HepG2 (cell line): ENCODE measurements around the gene CPT1C. TPM values are rescaled to one million over a fixed set of nuclear protein-coding genes. Genes with fewer than 3 reads are reported as not detected.
A peak's percentile ranks its signal among the peaks of the same experiment; 100 is the strongest.

Experiments used
- CAMTA2 ChIP-seq: sonication (generic); formaldehyde crosslinking; IDR thresholded peaks from 2 replicates; pipeline ENCODE4 v1.4.0; 2020; ENCODE audit warnings: mild to moderate bottlenecking, missing genetic modification reagents, borderline replicate concordance
- ETS1 ChIP-seq: sonication (generic); formaldehyde crosslinking; IDR thresholded peaks from 2 replicates; pipeline ENCODE4 v1.4.0; 2020; ENCODE audit warnings: missing genetic modification reagents
- NR2F1 ChIP-seq, 2 experiments: fragments of 450-650 bp in 1 of 2; formaldehyde crosslinking in 1 of 2; IDR thresholded peaks; 2 replicates each; pipeline versions ENCODE4 v1.5.0 to v1.6.1; 2016 to 2020; ENCODE audit warnings: mild to moderate bottlenecking in 1 of 2, missing compliant biosample characterization in 1 of 2, missing genetic modification reagents in 1 of 2, moderate library complexity in 1 of 2
- PRPF4 ChIP-seq: fragments of 200-400 bp; formaldehyde crosslinking; IDR thresholded peaks from 2 replicates; pipeline ENCODE4 v1.6.1; 2016; ENCODE audit warnings: low read length, low read depth; ENCODE audit not compliant: poor library complexity, severe bottlenecking
- RXRB ChIP-seq: IDR thresholded peaks from 2 replicates; pipeline ENCODE4 v1.6.1; 2016; ENCODE audit warnings: borderline replicate concordance, missing genetic modification reagents, missing compliant biosample characterization
- SOX13 ChIP-seq, 3 experiments: fragments of 450-650 bp in 1 of 3; sonication (generic) in 1 of 3; formaldehyde crosslinking in 1 of 3; IDR thresholded peaks in 2 of 3; conservative IDR thresholded peaks in 1 of 3; 2 replicates each; pipeline versions ENCODE4 v1.5.0 to v1.6.1; 2016 to 2020; ENCODE audit warnings: antibody characterized with exemption in 1 of 3, mild to moderate bottlenecking in 1 of 3, missing compliant biosample characterization in 1 of 3, missing genetic modification reagents in 1 of 3, moderate library complexity in 1 of 3
- TARDBP ChIP-seq: sonication (generic); formaldehyde crosslinking; IDR thresholded peaks from 2 replicates; pipeline ENCODE4 v1.8.0; 2022; ENCODE audit warnings: mild to moderate bottlenecking, missing genetic modification reagents
- ZIK1 ChIP-seq: sonication (generic); formaldehyde crosslinking; IDR thresholded peaks from 2 replicates; pipeline ENCODE4 v1.5.0; 2020; ENCODE audit warnings: mild to moderate bottlenecking, low read depth, missing genetic modification reagents, borderline replicate concordance
- ZNF414 ChIP-seq: sonication (generic); formaldehyde crosslinking; IDR thresholded peaks from 2 replicates; pipeline ENCODE4 v1.5.0; 2020; ENCODE audit warnings: missing genetic modification reagents
- ZNF530 ChIP-seq: sonication (generic); formaldehyde crosslinking; IDR thresholded peaks from 2 replicates; pipeline ENCODE4 v1.5.0; 2020; ENCODE audit warnings: low read depth, mild to moderate bottlenecking, missing genetic modification reagents
- ZNF570 ChIP-seq: sonication (generic); formaldehyde crosslinking; IDR thresholded peaks from 2 replicates; pipeline ENCODE4 v1.4.0; 2020; ENCODE audit warnings: mild to moderate bottlenecking, missing genetic modification reagents, borderline replicate concordance
- ZNF674 ChIP-seq: sonication (generic); formaldehyde crosslinking; IDR thresholded peaks from 2 replicates; pipeline ENCODE4 v1.5.0; 2020; ENCODE audit warnings: low read depth, mild to moderate bottlenecking, missing genetic modification reagents
- polyA plus RNA-seq, 8 experiments: library from polyadenylated mRNA; depleted of rRNA in 3 of 8; stranded (reverse) in 7 of 8; unstranded in 1 of 8; fragments of >200 nt; fragmentation: Illumina TruSeq in 4 of 8; extraction: Trizol in 4 of 8; gene quantifications; 2 replicates each; pipeline versions ENCODE4 v1.2.1 to v1.2.3, GENCODE V29; 2011 to 2016; ENCODE audit warnings: low read depth in 4 of 8, missing spikeins in 1 of 8, mixed read lengths in 1 of 8; ENCODE audit not compliant: insufficient read depth in 1 of 8
- total RNA-seq, 5 experiments: library from RNA; depleted of rRNA; stranded (reverse); fragments of >200 nt; fragmentation: Illumina TruSeq; extraction: Trizol; gene quantifications; 2 replicates each; pipeline ENCODE4 v1.2.3, GENCODE V29; 2016; ENCODE audit warnings: low read depth in 1 of 5
- TF ChIP-seq, protein P1 (sequence below): sonication (generic); formaldehyde crosslinking; IDR thresholded peaks from 2 replicates; pipeline ENCODE4 v1.4.0; 2020; ENCODE audit warnings: missing genetic modification reagents
- TF ChIP-seq, protein P2 (sequence below): sonication (generic); formaldehyde crosslinking; IDR thresholded peaks from 2 replicates; pipeline ENCODE4 v1.4.0; 2020; ENCODE audit warnings: low read depth, mild to moderate bottlenecking, missing genetic modification reagents
- TF ChIP-seq, protein P3 (sequence below): IDR thresholded peaks from 2 replicates; pipeline ENCODE4 v1.6.1; 2018; ENCODE audit warnings: missing genetic modification reagents
- TF ChIP-seq, protein P4 (sequence below): sonication (generic); formaldehyde crosslinking; IDR thresholded peaks from 2 replicates; pipeline ENCODE4 v1.5.0; 2020; ENCODE audit warnings: mild to moderate bottlenecking, missing genetic modification reagents
- TF ChIP-seq, protein P5 (sequence below): IDR thresholded peaks from 2 replicates; pipeline ENCODE4 v1.6.1; 2016

Gene CPT1C
- total and polyA plus RNA-seq, 2 of the 13 experiments (the other 11 are each of a cell fraction or from before 2014, with no cell fraction given) = 0.18 TPM; not detected in 1

DNA sequence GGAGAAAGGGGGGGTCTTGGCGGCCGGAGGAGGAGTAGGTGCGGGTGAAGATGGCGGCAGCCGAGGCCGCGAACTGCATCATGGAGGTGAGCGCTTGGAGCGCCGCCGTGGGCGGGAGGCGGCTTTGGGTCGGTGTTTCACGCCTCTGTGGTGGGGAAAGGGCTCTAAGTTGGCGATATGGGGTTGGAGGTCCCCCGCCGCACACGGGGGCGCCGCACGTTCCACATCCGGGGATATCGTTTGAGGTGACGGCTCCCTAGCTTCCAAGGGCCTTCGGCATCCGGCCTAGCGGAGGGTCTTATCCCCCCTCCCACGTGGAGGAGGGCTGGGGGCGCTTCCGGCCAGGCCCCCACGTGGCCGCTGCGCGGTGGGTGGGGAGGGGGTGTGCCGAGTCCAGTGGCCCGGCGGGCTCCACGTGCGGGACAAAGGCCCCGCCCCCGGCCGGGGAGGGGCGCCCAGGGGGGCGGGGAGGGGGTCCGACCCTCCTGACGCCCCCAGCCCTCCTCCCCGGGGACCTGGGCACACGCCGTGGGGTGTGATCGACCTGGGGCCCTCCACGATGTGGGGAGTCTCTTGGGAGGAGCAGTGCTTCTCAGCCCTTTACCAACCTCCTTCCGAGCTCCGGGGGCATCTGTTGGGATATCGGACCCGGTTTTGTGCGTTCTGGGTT, 13.6 kb upstream of the CPT1C start, which contains the start of gene PRMT1 (continued):
- 0 out of 2 replicates have a peak, but pooled peaks have one; percentile 50 for TF ChIP-seq ZNF414 (CRISPR knock-in tag)
- TF ChIP-seq ZNF530 (CRISPR knock-in tag) = no peak
- TF ChIP-seq, protein P1, sequence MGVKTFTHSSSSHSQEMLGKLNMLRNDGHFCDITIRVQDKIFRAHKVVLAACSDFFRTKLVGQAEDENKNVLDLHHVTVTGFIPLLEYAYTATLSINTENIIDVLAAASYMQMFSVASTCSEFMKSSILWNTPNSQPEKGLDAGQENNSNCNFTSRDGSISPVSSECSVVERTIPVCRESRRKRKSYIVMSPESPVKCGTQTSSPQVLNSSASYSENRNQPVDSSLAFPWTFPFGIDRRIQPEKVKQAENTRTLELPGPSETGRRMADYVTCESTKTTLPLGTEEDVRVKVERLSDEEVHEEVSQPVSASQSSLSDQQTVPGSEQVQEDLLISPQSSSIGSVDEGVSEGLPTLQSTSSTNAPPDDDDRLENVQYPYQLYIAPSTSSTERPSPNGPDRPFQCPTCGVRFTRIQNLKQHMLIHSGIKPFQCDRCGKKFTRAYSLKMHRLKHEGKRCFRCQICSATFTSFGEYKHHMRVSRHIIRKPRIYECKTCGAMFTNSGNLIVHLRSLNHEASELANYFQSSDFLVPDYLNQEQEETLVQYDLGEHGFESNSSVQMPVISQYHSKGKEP = no peak
- TF ChIP-seq TARDBP (CRISPR knock-in tag) = peak; percentile 72; the same call in 1 of the 2 replicates
- no peak for TF ChIP-seq ETS1
- TF ChIP-seq, protein P2, sequence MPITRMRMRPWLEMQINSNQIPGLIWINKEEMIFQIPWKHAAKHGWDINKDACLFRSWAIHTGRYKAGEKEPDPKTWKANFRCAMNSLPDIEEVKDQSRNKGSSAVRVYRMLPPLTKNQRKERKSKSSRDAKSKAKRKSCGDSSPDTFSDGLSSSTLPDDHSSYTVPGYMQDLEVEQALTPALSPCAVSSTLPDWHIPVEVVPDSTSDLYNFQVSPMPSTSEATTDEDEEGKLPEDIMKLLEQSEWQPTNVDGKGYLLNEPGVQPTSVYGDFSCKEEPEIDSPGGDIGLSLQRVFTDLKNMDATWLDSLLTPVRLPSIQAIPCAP (CRISPR knock-in tag) = no peak
- TF ChIP-seq, protein P3, sequence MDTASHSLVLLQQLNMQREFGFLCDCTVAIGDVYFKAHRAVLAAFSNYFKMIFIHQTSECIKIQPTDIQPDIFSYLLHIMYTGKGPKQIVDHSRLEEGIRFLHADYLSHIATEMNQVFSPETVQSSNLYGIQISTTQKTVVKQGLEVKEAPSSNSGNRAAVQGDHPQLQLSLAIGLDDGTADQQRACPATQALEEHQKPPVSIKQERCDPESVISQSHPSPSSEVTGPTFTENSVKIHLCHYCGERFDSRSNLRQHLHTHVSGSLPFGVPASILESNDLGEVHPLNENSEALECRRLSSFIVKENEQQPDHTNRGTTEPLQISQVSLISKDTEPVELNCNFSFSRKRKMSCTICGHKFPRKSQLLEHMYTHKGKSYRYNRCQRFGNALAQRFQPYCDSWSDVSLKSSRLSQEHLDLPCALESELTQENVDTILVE = no peak; the same call in 1 of the 2 replicates
- TF ChIP-seq SOX13 (IDR thresholded peaks at IDR 0.05) = no peak
- no peak; a peak in 1 of 4 replicates for TF ChIP-seq SOX13 (CRISPR knock-in tag; conservative IDR thresholded peaks at IDR 0.05 in 1 of 2, IDR thresholded peaks at IDR 0.05 in 1 of 2)
- TF ChIP-seq RXRB (CRISPR knock-in tag) = no peak
- no peak for TF ChIP-seq PRPF4
- no peak for TF ChIP-seq ZIK1
- TF ChIP-seq ZNF570 (CRISPR knock-in tag) = no peak
- TF ChIP-seq ZNF674 = no peak
- TF ChIP-seq, protein P4, sequence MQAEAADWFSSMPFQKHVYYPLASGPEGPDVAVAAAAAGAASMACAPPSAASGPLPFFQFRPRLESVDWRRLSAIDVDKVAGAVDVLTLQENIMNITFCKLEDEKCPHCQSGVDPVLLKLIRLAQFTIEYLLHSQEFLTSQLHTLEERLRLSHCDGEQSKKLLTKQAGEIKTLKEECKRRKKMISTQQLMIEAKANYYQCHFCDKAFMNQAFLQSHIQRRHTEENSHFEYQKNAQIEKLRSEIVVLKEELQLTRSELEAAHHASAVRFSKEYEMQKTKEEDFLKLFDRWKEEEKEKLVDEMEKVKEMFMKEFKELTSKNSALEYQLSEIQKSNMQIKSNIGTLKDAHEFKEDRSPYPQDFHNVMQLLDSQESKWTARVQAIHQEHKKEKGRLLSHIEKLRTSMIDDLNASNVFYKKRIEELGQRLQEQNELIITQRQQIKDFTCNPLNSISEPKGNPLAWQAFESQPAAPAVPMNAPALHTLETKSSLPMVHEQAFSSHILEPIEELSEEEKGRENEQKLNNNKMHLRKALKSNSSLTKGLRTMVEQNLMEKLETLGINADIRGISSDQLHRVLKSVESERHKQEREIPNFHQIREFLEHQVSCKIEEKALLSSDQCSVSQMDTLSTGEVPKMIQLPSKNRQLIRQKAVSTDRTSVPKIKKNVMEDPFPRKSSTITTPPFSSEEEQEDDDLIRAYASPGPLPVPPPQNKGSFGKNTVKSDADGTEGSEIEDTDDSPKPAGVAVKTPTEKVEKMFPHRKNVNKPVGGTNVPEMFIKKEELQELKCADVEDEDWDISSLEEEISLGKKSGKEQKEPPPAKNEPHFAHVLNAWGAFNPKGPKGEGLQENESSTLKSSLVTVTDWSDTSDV (CRISPR knock-in tag) = peak; percentile 69; the same call in 1 of the 2 replicates
- no peak; a peak in 1 of 4 replicates for TF ChIP-seq NR2F1 (CRISPR knock-in tag; IDR thresholded peaks at IDR 0.05)
- TF ChIP-seq, protein P5, sequence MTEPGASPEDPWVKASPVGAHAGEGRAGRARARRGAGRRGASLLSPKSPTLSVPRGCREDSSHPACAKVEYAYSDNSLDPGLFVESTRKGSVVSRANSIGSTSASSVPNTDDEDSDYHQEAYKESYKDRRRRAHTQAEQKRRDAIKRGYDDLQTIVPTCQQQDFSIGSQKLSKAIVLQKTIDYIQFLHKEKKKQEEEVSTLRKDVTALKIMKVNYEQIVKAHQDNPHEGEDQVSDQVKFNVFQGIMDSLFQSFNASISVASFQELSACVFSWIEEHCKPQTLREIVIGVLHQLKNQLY (CRISPR knock-in tag) = no peak
- TF ChIP-seq CAMTA2 = peak; percentile 57; the same call in 1 of the 2 replicates
